C4-2B (cell line): ENCODE measurements around the gene CD34.

Experiments used
- H3K27ac ChIP-seq: fragments of 450-650 bp; 2 replicates; pipeline ENCODE4 v1.5.1; 2017
- CTCF ChIP-seq: fragments of 450-650 bp; conservative IDR thresholded peaks from 2 replicates; pipeline ENCODE4 v1.5.1; 2017; ENCODE audit warnings: mild to moderate bottlenecking
- ZFX ChIP-seq: fragments of 450-650 bp; IDR thresholded peaks from 2 replicates; pipeline ENCODE4 v1.6.1; 2017

Gene CD34

DNA sequence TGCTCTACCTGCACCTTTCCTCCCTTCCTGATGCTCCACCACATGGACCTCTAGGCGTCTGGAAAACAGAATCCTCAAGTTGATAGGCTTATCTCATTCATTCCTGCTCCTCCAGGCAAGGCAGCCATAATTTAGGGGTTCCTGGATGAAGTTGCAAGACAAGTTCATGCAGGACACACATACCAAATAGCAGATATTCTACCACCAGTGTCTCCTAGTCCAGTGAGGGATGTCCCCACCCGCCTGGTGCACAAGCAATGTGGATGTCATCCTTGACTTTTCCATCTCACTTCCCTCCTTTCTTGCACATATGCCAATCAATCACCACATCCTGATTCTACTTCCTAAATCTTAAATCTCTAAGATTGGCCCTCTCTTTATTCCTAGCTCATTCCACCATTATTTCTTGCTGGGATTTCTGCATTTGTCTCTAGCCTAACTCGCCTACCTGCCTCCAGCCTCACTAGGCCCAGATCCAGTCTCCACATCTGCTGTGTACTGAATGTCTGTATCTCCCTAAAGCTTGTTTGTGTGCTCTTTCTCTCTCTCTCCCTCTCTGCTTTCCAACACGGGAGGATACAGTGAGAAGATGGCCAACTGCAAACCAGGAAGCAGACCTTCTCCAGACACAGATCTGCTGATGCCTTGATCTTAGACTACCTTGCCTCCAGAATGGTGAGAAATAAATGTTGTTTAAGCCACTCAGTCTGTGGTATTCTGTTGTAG is 40.5 kb downstream of the CD34 start:
- TF ChIP-seq ZFX (no peak), CTCF (no peak)
- H3K27ac ChIP-seq = no peak overlapping the region

DNA sequence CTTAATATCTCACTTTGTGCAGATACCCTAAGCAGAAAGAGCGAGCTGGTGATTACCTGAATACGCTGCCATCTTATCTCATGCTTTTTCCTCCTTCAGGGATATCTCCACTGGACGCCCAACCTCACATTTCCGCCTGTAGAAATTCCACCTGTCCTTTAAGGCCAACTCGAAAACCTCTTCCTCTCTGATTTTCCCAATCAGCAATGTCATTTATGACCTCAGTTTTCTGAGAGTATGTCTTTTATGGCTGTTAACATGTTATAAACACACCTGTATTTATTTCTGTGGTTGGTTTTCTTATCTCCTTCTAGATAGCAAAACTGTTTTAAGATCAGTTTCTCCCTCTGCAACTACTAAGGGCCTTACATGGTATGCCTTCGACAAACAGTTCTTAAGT is 41.1 kb downstream of the CD34 start:
- no peak for TF ChIP-seq CTCF
- TF ChIP-seq ZFX = no peak
- H3K27ac ChIP-seq = no peak overlapping the region

DNA sequence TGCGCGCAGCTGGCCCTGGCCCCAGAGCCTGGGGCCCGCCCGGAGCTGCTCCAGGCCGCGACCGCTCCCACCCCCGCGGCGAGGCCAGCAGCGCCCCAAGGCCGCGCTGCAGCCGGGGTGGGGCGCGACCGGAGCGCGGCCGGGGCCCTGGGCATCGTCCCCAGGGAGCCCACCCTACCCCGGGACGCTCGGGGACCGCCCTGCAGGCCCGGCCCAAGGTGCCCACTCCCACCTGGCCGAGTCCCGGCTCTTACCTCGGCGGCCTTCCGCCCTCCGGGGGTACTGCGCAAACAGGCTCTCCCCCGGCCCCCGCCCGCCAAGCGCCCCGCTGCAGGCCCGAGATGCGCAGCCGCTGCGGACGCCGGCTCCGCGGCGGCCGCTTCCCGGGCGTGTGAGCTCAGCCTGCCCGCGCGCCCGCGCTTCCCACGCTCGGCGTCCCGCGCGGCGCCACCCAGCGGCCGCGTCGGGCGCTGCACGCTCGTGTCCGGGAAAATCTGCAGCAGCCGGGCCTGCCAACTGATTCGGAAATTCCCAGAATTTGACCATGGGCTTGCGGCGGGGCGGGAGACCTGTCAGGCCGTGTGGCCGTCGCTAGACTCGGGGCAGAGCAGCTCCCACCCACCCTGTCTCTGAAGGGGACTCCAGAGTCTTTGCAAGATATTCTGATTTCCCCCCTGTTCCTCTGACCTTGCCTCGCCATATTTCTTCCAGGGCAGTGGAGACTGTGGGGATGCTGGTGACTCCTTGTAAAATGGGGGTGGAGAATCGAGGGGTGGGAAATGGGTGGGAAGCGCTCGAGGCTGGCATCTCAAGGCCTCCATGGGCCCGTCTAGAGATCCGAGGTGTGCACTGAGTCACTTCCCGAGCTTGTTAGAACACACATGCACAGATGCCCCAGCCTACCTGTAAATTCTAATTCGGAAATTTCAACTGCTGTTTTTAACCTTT is 41.9 kb downstream of the CD34 start:
- TF ChIP-seq ZFX (peak; percentile 91), CTCF (peak; percentile 98)
- H3K27ac ChIP-seq = peak overlapping the region; percentile 96

GRCh38 chr1:207868251-207868773 is 42.6 kb downstream of the CD34 start:
- peak overlapping the region; percentile 96 for H3K27ac ChIP-seq
- TF ChIP-seq CTCF (no peak), ZFX (no peak)

- TF ChIP-seq ZFX (no peak), CTCF (no peak)
- peak overlapping the region; percentile 96 for H3K27ac ChIP-seq
These were observed 43.5 kb downstream of the CD34 start for GRCh38 chr1:207867136-207868109.

- TF ChIP-seq CTCF (no peak), ZFX (no peak)
- H3K27ac ChIP-seq = peak overlapping the region; percentile 96
These were observed 44.3 kb downstream of the CD34 start for GRCh38 chr1:207866471-207867135.
